K562 (cell line): ENCODE data around the gene AMFR. TPM values are rescaled to one million over a fixed set of nuclear protein-coding genes. Genes with fewer than 3 reads are reported as not detected.
A peak's percentile ranks its signal among the peaks of the same experiment; 100 is the strongest.

Experiments used
- ATAC-seq: fragments of 200-7000 bp; cut with Tn5 transposase; 3 replicates; pipeline ENCODE4 v1.9.1; 2020; ENCODE audit warnings: moderate library complexity
- BruUV-seq: library from RNA; stranded (reverse); fragments of 400-500 nt; replicated peaks from 2 replicates; lab custom pipeline; 2021; lab: Mats Ljungman, UMichigan
- CTCF ChIA-PET: fragments of 300-600 bp; formaldehyde crosslinking; extraction: SDS; loops from one replicate; lab custom pipeline; 2021; ENCODE audit warnings: low intra/inter-chr PET ratio; lab: Yijun Ruan, JAX
- POLR2A ChIA-PET: fragments of 300-600, 350-650 bp; sonication (Branson Sonifier 250); formaldehyde crosslinking; extraction: SDS; loops from one replicate; lab custom pipeline; 2021; ENCODE audit warnings: antibody characterized with exemption, inconsistent platforms; lab: Yijun Ruan, JAX
- DNase-seq, 4 experiments: peaks; one replicate each; pipeline versions ENCODE4 v3.0.0 to v3.0.0-alpha.2; 2011 to 2018; ENCODE audit warnings: low spot score in 3 of 4, mixed read lengths in 3 of 4; ENCODE audit errors: extremely low read depth in 1 of 4
- FAIRE-seq: peaks from 2 replicates; lab custom pipeline; 2011; peaks lifted over from hg19 to GRCh38; lab: Jason Lieb, UNC
- H2AFZ ChIP-seq: 2 replicates; pipeline ENCODE4 v1.6.0; 2011; ENCODE audit warnings: low read depth, low read length, control low read depth, inconsistent platforms
- H3K27ac ChIP-seq: fragments of 200-600 bp; 3 replicates; pipeline ENCODE4 v1.8.0; 2011; ENCODE audit warnings: low read depth, mild to moderate bottlenecking, control low read depth, inconsistent platforms, low read length, moderate library complexity, mixed read lengths; ENCODE audit errors: extremely low read depth
- H3K27me3 ChIP-seq, 2 experiments: fragments of 300-600 bp in 1 of 2; 2 replicates in 1 of 2; 3 replicates in 1 of 2; pipeline versions ENCODE4 v1.6.0 to v1.8.0; 2011; ENCODE audit warnings: inconsistent platforms in 2 of 2, low read length in 2 of 2, mild to moderate bottlenecking in 1 of 2, mixed read lengths in 1 of 2, moderate library complexity in 1 of 2; ENCODE audit not compliant: control insufficient read depth in 2 of 2, insufficient read depth in 2 of 2
- H3K36me3 ChIP-seq: fragments of 300-600 bp; 3 replicates; pipeline ENCODE4 v1.8.0; 2011; ENCODE audit warnings: mild to moderate bottlenecking, low read length, inconsistent platforms; ENCODE audit not compliant: control insufficient read depth, insufficient read depth
- H3K4me1 ChIP-seq, 2 experiments: fragments of 200-600 bp in 1 of 2; replicated peaks in 1 of 2; 2 replicates in 1 of 2; 3 replicates in 1 of 2; pipeline versions ENCODE4 v1.5.1 to v1.8.0; 2011; ENCODE audit warnings: inconsistent platforms in 2 of 2, low read length in 2 of 2, mild to moderate bottlenecking in 1 of 2, mixed read lengths in 1 of 2, moderate library complexity in 1 of 2; ENCODE audit not compliant: control insufficient read depth in 2 of 2, insufficient read depth in 2 of 2
- H3K4me2 ChIP-seq: 2 replicates; pipeline ENCODE4 v1.6.1; 2011; ENCODE audit warnings: low read length, control low read depth, inconsistent platforms, mixed read lengths; ENCODE audit not compliant: insufficient read depth
- H3K4me3 ChIP-seq: fragments of 200-600 bp; sonication (generic), shearing (Covaris generic); 2 replicates; pipeline ENCODE4 v1.5.1; 2016; ENCODE audit warnings: control low read depth, inconsistent platforms
- H3K79me2 ChIP-seq: fragments of 200-600 bp; 3 replicates; pipeline ENCODE4 v1.8.0; 2011; ENCODE audit warnings: low read length, inconsistent platforms; ENCODE audit not compliant: control insufficient read depth, insufficient read depth
- H3K9ac ChIP-seq, 2 experiments: 2 replicates each; pipeline versions ENCODE4 v1.6.0 to v1.6.1; 2011; ENCODE audit warnings: low read depth in 2 of 2, low read length in 2 of 2, control low read depth in 1 of 2, inconsistent platforms in 1 of 2, mild to moderate bottlenecking in 1 of 2, mixed read lengths in 1 of 2; ENCODE audit not compliant: insufficient read depth in 1 of 2
- H3K9me1 ChIP-seq: one replicate; pipeline ENCODE4 v1.6.0; 2011; ENCODE audit warnings: inconsistent platforms, mild to moderate bottlenecking, low read length, moderate library complexity; ENCODE audit not compliant: control insufficient read depth, insufficient read depth
- H3K9me3 ChIP-seq: replicated peaks from 2 replicates; pipeline ENCODE4 v1.5.1; 2011; ENCODE audit warnings: low read depth, low read length, inconsistent platforms; ENCODE audit not compliant: control insufficient read depth, insufficient read depth
- H4K20me1 ChIP-seq: replicated peaks from 2 replicates; pipeline ENCODE4 v1.6.1; 2011; ENCODE audit warnings: low read length, inconsistent platforms, mixed read lengths; ENCODE audit not compliant: control insufficient read depth, insufficient read depth
- WHSC1 ChIP-seq: IDR thresholded peaks from one replicate; pipeline ENCODE4 v1.6.1; 2012; ENCODE audit warnings: low read length, control low read depth, inconsistent platforms
- ZNF717 ChIP-seq: fragments of 250-450 bp; sonication (Bioruptor Pico); IDR thresholded peaks from 2 replicates; pipeline ENCODE4 v1.5.0; 2021
- WGBS: fragments of 100-300 bp; shearing (Covaris generic); methylation state at CpG from one replicate; pipeline ENCODE4 v1.1.6; 2016; ENCODE audit warnings: low coverage, mixed read lengths; ENCODE audit not compliant: insufficient coverage; ENCODE audit errors: missing lambda C conversion rate; 5-methylcytosine and 5-hydroxymethylcytosine counted together
- in situ Hi-C: fragments of 300-500 bp; cut with MboI; formaldehyde crosslinking; loops from 4 replicates; pipeline ENCODE4 v1.15.0; 2018; ENCODE audit warnings: inconsistent platforms, mixed read lengths
- intact Hi-C: fragments of 100-400 bp; cut with micrococcal nuclease; formaldehyde crosslinking; loops from 2 replicates; pipeline ENCODE4 v1.14.2; 2022
- polyA plus RNA-seq, 8 experiments: library from polyadenylated mRNA; depleted of rRNA in 4 of 8; stranded (reverse) in 5 of 8; unstranded in 3 of 8; fragments of >200 nt; fragmentation: Nextera tagmentation in 2 of 8; fragmentation: Illumina TruSeq in 1 of 8; extraction: Ambion mirVana in 2 of 8; extraction: Trizol in 1 of 8; gene quantifications; 2 replicates each; pipeline versions ENCODE4 v1.2.1 to v1.2.3, GENCODE V29; 2011 to 2014; ENCODE audit warnings: inconsistent platforms in 1 of 8, missing spikeins in 1 of 8
- total RNA-seq, 7 experiments: library from RNA; depleted of rRNA in 6 of 7; stranded (reverse); fragments of >200 nt in 6 of 7; fragmentation: Illumina TruSeq in 2 of 7; extraction: Trizol in 2 of 7; gene quantifications; 2 replicates each; pipeline versions ENCODE4 v1.2.1 to v1.2.3, GENCODE V29; 2011 to 2021; ENCODE audit warnings: low replicate concordance in 1 of 7
- TF ChIP-seq, protein P1 (sequence below): fragments of 450-650 bp; IDR thresholded peaks from 2 replicates; pipeline ENCODE4 v1.6.1; 2016; ENCODE audit warnings: low read depth

AMFR gene
- total and polyA plus RNA-seq, 9 of the 15 experiments (the other 6 are each of a cell fraction or from before 2014, with no cell fraction given): 15.6 to 113 (median 58.4) TPM

DNA sequence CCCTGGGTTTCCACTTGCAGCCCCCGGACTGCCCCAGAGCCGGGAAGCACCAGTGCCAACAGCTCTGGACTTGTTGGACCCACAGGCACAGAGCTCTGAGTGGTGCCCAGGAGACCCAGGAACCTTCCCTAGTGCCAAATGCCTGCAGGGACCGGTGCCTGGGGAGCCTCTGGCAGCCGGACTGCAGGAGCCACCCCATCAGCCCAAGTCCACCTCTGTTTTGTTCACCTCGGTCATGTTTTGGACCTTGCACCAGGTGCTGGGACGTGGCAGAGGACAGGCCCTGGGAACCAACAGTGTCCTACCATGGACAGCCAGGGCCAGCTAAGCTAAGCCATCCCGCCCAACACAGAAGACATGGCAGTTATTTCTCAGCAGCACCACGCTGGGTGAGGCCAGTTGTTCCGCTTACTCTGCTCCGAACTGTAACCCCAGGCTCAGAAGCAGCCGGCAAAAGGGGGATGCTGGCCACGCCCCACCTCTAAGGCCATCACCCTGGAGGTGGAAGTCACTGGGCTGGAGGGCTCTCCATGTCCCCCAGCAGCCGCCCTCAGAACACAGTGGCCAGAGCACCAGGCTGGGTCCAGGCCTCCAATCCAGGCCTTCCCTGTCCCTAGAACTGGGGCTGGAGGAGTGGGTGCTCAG lies 79.8 kb downstream of the AMFR start:
- H3K9me3 ChIP-seq: no peaks in the 10 kb centered on the region
- H3K36me3 ChIP-seq: no peaks in the 10 kb centered on the region

DNA sequence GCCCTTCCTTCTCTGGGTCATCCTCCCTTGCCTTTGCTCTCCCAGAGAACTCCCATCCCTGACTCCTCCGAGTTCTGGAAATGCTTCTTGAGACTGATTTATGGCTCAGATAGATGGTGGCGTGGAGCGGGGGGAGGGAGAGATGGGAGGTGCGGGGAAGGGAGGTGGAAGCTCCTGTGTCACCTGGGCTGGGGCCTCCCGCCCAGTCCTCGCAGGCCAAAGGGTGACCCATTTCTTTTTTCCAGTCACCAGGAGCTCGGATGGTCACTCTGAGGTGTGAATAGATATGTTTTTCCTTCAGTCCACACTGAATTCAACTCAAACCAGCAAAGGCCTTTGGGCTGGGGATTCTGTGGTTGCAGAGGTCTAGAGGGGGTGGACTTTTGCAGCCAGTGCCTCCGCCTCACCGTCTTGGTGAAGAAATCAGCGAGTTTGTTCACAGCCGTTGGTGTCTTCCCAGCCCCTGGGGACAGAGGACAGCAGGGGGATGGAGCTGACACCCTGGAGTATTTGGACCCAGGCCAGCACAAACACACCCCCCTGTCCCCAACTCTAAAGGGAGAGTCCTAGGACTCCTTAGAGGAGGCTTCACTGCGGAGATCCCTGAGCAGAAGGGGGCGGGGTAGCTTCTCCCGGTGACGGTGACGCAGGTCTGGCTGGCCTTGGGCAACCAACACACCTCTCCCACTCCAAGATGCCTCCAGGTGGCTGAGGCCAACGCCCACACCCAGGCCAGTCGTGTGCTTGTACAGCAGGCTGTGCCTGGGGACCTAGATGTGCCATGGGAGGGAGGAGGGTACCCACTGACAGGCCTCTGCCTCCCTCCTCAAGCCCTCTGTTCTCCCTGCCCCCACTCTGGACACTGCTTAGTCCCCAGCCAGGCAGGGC lies 80.6 kb downstream of the AMFR start:
- in situ Hi-C loops: no loop called here
- peaks cover 20 to 72% of the 10 kb centered on the region in 2 experiments; a peak in 4 of 5 replicates for H3K27me3 ChIP-seq
- peaks cover 28% of the 10 kb centered on the region for H4K20me1 ChIP-seq
- no peak overlapping the region for H2AFZ ChIP-seq
- H3K9me3 ChIP-seq: no peaks in the 10 kb centered on the region
- H3K36me3 ChIP-seq: no peaks in the 10 kb centered on the region
- POLR2A ChIA-PET: interaction anchor here (1.0 to 1.6 kb wide), 2 partner anchors 12 to 16 kb away, joined by 3 to 7 read pairs; no protein-coding TSS in a partner anchor
- DNase-seq (peak in 2 of 4 experiments; percentile 42 to 44), ATAC-seq (peak; percentile 40), FAIRE-seq (no peak)
- no peak overlapping the region for H3K27ac ChIP-seq
- H3K4me1 ChIP-seq: peaks cover 5 to 38% of the 10 kb centered on the region in 2 experiments; a peak in 2 of 5 replicates
- BruUV-seq: no TSS peak
- peak overlapping the region in 1 of 2 experiments; percentile 17; a peak in 2 of 4 replicates for H3K9ac ChIP-seq
- CTCF ChIA-PET: no interaction called here
- WGBS: 4% methylated on average over 15 of the region's 18 CpGs
- no peaks in the 10 kb centered on the region for H3K9me1 ChIP-seq
- intact Hi-C loops: no loop called here
- H3K4me3 ChIP-seq: no peak overlapping the region
- no peaks in the 10 kb centered on the region for H3K79me2 ChIP-seq
- H3K4me2 ChIP-seq: no peak overlapping the region
- TF ChIP-seq, protein P1, sequence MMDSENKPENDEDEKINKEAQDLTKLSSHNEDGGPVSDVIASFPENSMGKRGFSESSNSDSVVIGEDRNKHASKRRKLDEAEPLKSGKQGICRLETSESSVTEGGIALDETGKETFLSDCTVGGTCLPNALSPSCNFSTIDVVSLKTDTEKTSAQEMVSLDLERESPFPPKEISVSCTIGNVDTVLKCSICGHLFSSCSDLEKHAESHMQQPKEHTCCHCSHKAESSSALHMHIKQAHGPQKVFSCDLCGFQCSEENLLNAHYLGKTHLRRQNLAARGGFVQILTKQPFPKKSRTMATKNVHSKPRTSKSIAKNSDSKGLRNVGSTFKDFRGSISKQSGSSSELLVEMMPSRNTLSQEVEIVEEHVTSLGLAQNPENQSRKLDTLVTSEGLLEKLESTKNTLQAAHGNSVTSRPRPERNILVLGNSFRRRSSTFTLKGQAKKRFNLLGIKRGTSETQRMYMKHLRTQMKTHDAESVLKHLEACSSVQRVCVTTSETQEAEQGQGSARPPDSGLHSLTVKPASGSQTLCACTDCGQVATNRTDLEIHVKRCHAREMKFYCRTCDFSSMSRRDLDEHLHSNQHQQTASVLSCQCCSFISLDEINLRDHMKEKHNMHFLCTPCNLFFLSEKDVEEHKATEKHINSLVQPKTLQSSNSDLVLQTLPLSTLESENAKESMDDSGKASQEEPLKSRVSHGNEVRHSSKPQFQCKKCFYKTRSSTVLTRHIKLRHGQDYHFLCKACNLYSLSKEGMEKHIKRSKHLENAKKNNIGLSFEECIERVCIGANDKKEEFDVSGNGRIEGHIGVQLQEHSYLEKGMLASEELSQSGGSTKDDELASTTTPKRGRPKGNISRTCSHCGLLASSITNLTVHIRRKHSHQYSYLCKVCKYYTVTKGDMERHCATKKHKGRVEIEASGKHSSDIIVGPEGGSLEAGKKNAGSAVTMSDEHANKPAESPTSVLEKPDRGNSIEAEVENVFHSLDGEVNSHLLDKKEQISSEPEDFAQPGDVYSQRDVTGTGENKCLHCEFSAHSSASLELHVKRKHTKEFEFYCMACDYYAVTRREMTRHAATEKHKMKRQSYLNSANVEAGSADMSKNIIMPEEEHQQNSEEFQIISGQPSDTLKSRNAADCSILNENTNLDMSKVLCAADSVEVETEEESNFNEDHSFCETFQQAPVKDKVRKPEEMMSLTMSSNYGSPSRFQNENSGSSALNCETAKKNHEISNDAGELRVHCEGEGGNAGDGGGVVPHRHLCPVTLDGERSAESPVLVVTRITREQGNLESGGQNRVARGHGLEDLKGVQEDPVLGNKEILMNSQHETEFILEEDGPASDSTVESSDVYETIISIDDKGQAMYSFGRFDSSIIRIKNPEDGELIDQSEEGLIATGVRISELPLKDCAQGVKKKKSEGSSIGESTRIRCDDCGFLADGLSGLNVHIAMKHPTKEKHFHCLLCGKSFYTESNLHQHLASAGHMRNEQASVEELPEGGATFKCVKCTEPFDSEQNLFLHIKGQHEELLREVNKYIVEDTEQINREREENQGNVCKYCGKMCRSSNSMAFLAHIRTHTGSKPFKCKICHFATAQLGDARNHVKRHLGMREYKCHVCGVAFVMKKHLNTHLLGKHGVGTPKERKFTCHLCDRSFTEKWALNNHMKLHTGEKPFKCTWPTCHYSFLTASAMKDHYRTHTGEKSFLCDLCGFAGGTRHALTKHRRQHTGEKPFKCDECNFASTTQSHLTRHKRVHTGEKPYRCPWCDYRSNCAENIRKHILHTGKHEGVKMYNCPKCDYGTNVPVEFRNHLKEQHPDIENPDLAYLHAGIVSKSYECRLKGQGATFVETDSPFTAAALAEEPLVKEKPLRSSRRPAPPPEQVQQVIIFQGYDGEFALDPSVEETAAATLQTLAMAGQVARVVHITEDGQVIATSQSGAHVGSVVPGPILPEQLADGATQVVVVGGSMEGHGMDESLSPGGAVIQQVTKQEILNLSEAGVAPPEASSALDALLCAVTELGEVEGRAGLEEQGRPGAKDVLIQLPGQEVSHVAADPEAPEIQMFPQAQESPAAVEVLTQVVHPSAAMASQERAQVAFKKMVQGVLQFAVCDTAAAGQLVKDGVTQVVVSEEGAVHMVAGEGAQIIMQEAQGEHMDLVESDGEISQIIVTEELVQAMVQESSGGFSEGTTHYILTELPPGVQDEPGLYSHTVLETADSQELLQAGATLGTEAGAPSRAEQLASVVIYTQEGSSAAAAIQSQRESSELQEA: no peak

More for the DNA sequence above, 79.8 kb downstream of the AMFR start:
- Histone ChIP-seq H3K4me2 (no peak overlapping the region), H4K20me1 (peaks cover 28% of the 10 kb centered on the region), H3K27me3 (peaks cover 21 to 72% of the 10 kb centered on the region in 2 experiments; a peak in 4 of 5 replicates), H3K4me1 (peaks cover 5 to 33% of the 10 kb centered on the region in 2 experiments; a peak in 2 of 5 replicates), H3K27ac (no peak overlapping the region), H3K79me2 (no peaks in the 10 kb centered on the region), H2AFZ (no peak overlapping the region), H3K9ac (no peak overlapping the region), H3K9me1 (no peaks in the 10 kb centered on the region), H3K4me3 (no peak overlapping the region)
- intact Hi-C loops (no loop called here), in situ Hi-C loops (no loop called here)
- no peak for TF ChIP-seq WHSC1
- TF ChIP-seq ZNF717 (CRISPR knock-in tag): no peak
- ChIA-PET POLR2A (interaction anchor here (1.0 kb wide), 1 partner anchor 11 kb away, joined by 3 read pairs; no protein-coding TSS in a partner anchor), CTCF (no interaction called here)
- BruUV-seq: no TSS peak
- 7% methylated on average over 12 of the region's 13 CpGs for WGBS
- FAIRE-seq (no peak), DNase-seq (no peak), ATAC-seq (no peak)
